Stimulated activated effector memory CD8-positive, alpha-beta T cell treated with anti-CD3 and anti-CD28 coated beads, Interleukin-12 subunit alpha, Interleukin-12 subunit beta, amount 100 ng/mL, for 72 hours (primary cell): Measurements from ENCODE around the gene SAMD4B.

Experiments used
- ATAC-seq: fragments of 150-1000 bp; cut with Tn5 transposase; 2 replicates; pipeline ENCODE4 v1.10.0; 2021
- DNase-seq, 2 donors: peaks; one replicate each; pipeline ENCODE4 v3.0.0; 2021 to 2022; ENCODE audit warnings: low spot score in 2 of 2
- H3K27ac Mint-ChIP-seq: one replicate; pipeline ENCODE4 v1.8.0; 2022; ENCODE audit warnings: mild to moderate bottlenecking, mixed read lengths
- H3K36me3 Mint-ChIP-seq: one replicate; pipeline ENCODE4 v1.8.0; 2022; ENCODE audit warnings: mild to moderate bottlenecking, mixed read lengths
- H3K4me1 Mint-ChIP-seq: one replicate; pipeline ENCODE4 v1.8.0; 2022; ENCODE audit warnings: mixed read lengths
- H3K4me3 Mint-ChIP-seq: one replicate; pipeline ENCODE4 v1.8.0; 2022; ENCODE audit warnings: mild to moderate bottlenecking, mixed read lengths
- H3K9me3 Mint-ChIP-seq: one replicate; pipeline ENCODE4 v1.8.0; 2022; ENCODE audit warnings: mixed read lengths

SAMD4B gene

GRCh38 chr19:39410831-39411080 is 68.5 kb downstream of the SAMD4B start:
- Mint-ChIP-seq H3K4me1 (peaks cover 66% of the 10 kb centered on the region), H3K27ac (peak overlapping the region; percentile 100), H3K36me3 (peaks cover 84% of the 10 kb centered on the region)

GRCh38 chr19:39411081-39411831 is 69.0 kb downstream of the SAMD4B start:
- Mint-ChIP-seq H3K27ac (peak overlapping the region; percentile 100), H3K36me3 (peaks cover 79% of the 10 kb centered on the region), H3K4me3 (peak overlapping the region; percentile 97), H3K4me1 (peaks cover 61% of the 10 kb centered on the region), H3K9me3 (no peaks in the 10 kb centered on the region)
- no peak for ATAC-seq
- no peak for DNase-seq

More at GRCh38 chr19:39410831-39411080, 68.5 kb downstream of the SAMD4B start:
- no peak for ATAC-seq
- peak overlapping the region; percentile 97 for H3K4me3 Mint-ChIP-seq
- no peak for DNase-seq
- no peaks in the 10 kb centered on the region for H3K9me3 Mint-ChIP-seq

GRCh38 chr19:39411832-39412099 is 69.5 kb downstream of the SAMD4B start:
- Mint-ChIP-seq H3K4me3 (peak overlapping the region; percentile 97), H3K36me3 (peaks cover 74% of the 10 kb centered on the region), H3K9me3 (no peaks in the 10 kb centered on the region), H3K27ac (peak overlapping the region; percentile 100), H3K4me1 (peaks cover 58% of the 10 kb centered on the region)
- DNase-seq (peak; percentile 83 to 95), ATAC-seq (peak; percentile 60)

DNA sequence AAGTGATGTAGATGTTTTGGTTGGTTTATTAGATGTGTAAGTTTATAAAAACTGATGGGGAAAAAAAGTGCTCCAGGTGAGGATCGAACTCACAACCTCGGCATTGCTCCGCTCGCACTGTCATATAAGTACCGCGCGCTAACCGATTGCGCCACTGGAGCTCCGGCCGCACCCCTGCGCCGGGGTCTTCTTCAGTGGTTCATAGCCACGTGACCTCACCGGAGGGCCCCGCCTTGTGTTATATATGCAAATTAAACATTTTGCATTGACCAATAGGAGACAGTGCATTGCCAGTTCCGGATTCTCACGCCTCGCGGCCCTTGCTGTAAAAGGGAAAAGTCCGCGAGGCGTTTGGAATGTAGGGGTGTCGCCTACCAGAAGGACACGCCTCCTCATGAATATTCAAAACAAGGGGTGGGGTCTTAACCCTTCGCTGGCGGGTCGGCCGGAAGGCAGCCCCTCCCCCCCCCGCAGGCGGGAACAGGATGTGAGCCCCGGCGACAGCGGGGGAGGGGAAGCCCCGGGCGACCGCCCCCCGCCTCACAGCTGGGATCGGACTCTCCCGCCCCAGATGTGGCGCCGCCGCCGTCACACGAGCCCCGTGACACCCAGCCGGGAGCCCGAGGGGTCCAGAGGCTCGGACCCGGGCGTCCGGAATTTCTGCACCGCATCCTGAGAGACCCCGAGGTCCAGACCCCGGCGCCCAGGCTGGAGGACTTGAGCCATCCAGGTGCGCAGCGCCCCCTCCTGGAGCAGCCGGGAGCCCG is 70.1 kb downstream of the SAMD4B start, which contains the start of gene PLEKHG2:
PLEKHG2 (plus strand) TSS at position 570 of the 767 bp plus-strand sequence. CDS start 1,418 bp downstream, outside the sequence.
- peaks cover 72% of the 10 kb centered on the region for H3K36me3 Mint-ChIP-seq
- DNase-seq (peak; percentile 99 to 100), ATAC-seq (peak; percentile 80)
- H3K4me3 Mint-ChIP-seq: peak within 1 kb of the TSS; percentile 97
- no peaks in the 10 kb centered on the region for H3K9me3 Mint-ChIP-seq
- peaks cover 58% of the 10 kb centered on the region for H3K4me1 Mint-ChIP-seq
- peak within 1 kb of the TSS; percentile 100 for H3K27ac Mint-ChIP-seq

DNA sequence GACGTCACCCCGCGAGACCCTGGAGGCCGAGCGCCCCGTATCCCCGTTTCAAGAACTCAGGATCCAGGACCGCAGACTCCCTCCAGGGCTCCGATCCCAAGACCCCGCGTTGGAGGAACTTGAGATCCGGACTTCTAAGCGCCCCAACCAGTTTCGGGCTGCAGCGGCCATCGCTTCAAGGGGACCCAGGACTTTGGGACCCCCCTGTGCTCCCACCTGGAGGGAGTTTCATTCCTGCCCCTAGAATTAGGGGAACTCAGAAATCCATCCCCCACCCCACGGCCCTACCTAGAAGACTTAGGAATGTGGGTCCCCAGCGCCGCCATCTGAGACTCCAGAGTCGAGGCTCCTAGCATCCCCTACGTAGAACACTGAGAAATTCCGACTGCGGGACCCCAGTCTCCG is 70.6 kb downstream of the SAMD4B start:
- no peak for ATAC-seq
- Mint-ChIP-seq H3K4me3 (peak overlapping the region; percentile 97), H3K27ac (peak overlapping the region; percentile 100), H3K4me1 (peaks cover 57% of the 10 kb centered on the region), H3K36me3 (peaks cover 72% of the 10 kb centered on the region), H3K9me3 (no peaks in the 10 kb centered on the region)
- DNase-seq: peak in 1 of 2 donors; percentile 71

- Mint-ChIP-seq H3K27ac (peak overlapping the region; percentile 100), H3K4me3 (peak overlapping the region; percentile 97), H3K36me3 (peaks cover 72% of the 10 kb centered on the region), H3K9me3 (no peaks in the 10 kb centered on the region), H3K4me1 (peaks cover 52% of the 10 kb centered on the region)
- ATAC-seq (no peak), DNase-seq (no peak)
Observed at GRCh38 chr19:39413272-39413910, 71.2 kb downstream of the SAMD4B start.

DNA sequence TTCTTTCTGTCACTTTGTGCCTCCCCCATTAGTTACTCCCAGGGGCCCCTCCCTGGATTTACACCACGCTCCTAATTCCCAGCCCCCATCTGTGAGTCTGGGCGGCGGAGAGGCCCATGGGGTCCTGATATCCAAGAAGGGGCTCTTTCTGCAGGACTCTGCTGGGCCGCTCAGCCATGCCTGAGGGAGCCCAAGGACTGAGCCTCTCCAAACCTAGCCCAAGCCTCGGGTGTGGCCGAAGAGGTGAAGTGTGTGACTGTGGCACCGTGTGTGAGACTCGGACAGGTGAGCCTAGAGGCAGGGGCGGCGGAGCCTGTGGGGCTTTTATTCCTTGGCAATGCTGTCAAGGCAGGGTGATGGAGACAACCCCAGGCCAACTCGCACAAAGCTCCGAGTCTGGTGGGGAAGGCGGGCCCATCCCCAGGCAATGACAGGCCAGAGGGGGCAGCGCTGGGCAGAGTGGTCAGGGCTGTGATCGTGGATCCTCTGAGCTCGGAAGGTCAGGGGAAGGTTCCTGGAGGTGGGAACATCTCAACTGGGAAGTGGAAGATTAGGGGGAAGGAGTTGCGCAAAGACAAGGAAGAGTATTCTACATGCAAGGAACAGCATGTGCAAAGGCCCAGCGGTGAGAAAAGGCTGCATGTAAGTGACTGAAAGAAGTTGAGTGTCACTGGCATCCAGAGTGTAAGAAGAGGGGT is 71.8 kb downstream of the SAMD4B start:
- ATAC-seq: no peak
- Mint-ChIP-seq H3K27ac (peak overlapping the region; percentile 92), H3K4me3 (peak overlapping the region; percentile 97), H3K4me1 (peaks cover 46% of the 10 kb centered on the region), H3K9me3 (no peaks in the 10 kb centered on the region), H3K36me3 (peaks cover 72% of the 10 kb centered on the region)
- no peak for DNase-seq

DNA sequence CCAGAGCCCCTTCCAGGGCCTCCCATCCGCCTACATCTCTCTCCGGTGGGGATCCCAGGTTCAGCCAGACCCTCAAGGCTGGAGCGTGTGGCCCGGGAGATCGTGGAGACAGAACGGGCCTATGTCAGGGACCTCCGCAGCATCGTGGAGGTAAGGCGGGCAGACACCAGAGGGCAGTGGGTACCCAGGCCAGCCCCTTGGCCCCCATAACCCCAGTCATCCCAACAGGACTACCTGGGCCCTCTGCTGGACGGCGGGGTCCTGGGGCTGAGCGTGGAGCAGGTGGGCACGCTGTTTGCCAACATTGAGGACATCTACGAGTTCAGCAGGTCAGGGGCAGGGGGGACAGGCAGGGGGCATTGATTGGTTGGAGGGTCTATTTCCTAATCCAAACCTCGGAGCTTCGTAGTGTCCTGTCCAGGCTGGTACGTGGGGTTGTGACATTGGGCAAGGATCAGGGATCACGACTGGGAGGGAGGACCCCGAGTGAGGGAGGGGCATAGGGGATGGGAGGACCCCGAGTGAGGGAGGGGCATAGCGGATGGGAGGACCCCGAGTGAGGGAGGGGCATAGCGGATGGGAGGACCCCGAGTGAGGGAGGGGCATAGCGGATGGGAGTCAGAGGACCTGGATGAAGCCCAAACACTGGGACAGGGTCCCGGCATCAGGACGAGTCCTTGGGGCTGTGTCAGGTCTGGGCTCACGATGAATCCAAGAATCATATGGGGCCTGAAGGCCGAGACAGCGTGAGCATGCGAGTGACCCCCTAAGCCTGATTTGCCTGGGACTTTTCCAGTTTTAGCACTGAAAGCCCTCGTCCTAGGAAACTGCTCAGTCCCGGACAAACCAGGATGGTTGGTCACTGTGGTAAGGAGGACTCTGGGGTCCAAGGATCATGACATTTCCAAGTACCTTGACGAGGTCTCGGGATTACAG is 73.2 kb downstream of the SAMD4B start:
- H3K4me1 Mint-ChIP-seq: peaks cover 41% of the 10 kb centered on the region
- peak overlapping the region; percentile 97 for H3K4me3 Mint-ChIP-seq
- peaks cover 68% of the 10 kb centered on the region for H3K36me3 Mint-ChIP-seq
- no peak for ATAC-seq
- no peak for DNase-seq
- no peaks in the 10 kb centered on the region for H3K9me3 Mint-ChIP-seq
- H3K27ac Mint-ChIP-seq: no peak overlapping the region

DNA sequence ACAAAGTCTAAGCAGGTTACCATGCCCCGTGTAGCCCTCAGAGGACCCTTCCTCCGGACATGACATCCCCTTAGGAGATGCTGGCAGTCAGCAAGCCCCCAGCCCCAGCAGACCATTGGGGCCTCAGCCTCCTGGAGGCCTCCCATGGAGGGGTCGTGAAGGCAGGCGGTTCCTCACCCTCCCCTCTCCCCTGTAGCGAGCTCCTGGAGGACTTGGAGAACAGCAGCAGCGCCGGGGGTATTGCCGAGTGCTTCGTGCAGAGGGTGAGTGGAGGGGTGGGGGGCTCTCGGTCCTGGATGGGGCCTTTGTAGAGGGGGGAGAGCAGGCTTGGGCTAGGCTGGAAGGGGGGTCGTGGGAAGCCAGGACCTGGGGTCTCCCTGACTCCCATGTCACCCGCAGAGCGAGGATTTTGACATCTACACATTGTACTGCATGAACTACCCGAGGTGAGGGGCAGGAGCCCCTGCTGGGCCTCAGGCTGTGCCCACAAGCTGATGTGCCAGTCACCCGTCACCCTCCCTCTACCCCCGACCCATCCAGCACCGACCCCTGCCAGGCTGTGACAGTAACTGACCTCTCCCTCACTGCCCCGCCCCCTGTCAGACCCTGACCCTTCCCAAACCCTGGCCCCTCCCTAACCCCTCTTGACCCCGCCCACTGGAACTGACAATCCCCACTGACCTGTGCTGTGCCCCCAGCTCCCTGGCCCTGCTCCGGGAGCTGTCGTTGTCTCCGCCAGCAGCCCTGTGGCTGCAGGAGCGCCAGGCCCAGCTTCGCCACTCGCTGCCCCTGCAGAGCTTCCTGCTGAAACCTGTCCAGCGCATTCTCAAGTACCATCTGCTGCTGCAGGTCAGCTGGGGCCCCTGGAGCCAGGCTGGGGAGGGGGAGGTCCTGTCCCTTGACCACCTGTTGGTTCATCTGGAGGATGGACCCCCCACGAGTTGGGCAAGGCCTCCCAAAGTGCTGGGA is 74.2 kb downstream of the SAMD4B start:
- H3K36me3 Mint-ChIP-seq: peaks cover 61% of the 10 kb centered on the region
- H3K9me3 Mint-ChIP-seq: no peaks in the 10 kb centered on the region
- H3K4me3 Mint-ChIP-seq: no peak overlapping the region
- H3K4me1 Mint-ChIP-seq: peaks cover 30% of the 10 kb centered on the region
- ATAC-seq: no peak
- no peak for DNase-seq
- no peak overlapping the region for H3K27ac Mint-ChIP-seq

- Mint-ChIP-seq H3K4me1 (peaks cover 20% of the 10 kb centered on the region), H3K9me3 (no peaks in the 10 kb centered on the region), H3K4me3 (no peak overlapping the region), H3K27ac (no peak overlapping the region), H3K36me3 (peaks cover 61% of the 10 kb centered on the region)
- ATAC-seq (no peak), DNase-seq (no peak)
Observed at GRCh38 chr19:39417463-39418181, 75.4 kb downstream of the SAMD4B start.

- H3K9me3 Mint-ChIP-seq: no peaks in the 10 kb centered on the region
- H3K27ac Mint-ChIP-seq: no peak overlapping the region
- DNase-seq: no peak
- peaks cover 15% of the 10 kb centered on the region for H3K4me1 Mint-ChIP-seq
- no peak overlapping the region for H3K4me3 Mint-ChIP-seq
- peaks cover 69% of the 10 kb centered on the region for H3K36me3 Mint-ChIP-seq
- no peak for ATAC-seq
Observed at GRCh38 chr19:39419003-39419402, 76.8 kb downstream of the SAMD4B start.

GRCh38 chr19:39420769-39421168 is 78.5 kb downstream of the SAMD4B start:
- Mint-ChIP-seq H3K9me3 (no peaks in the 10 kb centered on the region), H3K36me3 (peaks cover 65% of the 10 kb centered on the region), H3K27ac (no peak overlapping the region), H3K4me1 (no peaks in the 10 kb centered on the region), H3K4me3 (no peak overlapping the region)
- DNase-seq: no peak
- no peak for ATAC-seq

GRCh38 chr19:39422020-39422419 is 79.8 kb downstream of the SAMD4B start:
- Mint-ChIP-seq H3K4me1 (peaks cover 7% of the 10 kb centered on the region), H3K9me3 (no peaks in the 10 kb centered on the region)

More at GRCh38 chr19:39422020-39422419, 79.8 kb downstream of the SAMD4B start:
- DNase-seq (no peak), ATAC-seq (no peak)
- Mint-ChIP-seq H3K4me3 (no peak overlapping the region), H3K27ac (no peak overlapping the region), H3K36me3 (peaks cover 65% of the 10 kb centered on the region)
